ENCODE results near the gene NCKAP5L. TPM values are rescaled to one million over a fixed set of nuclear protein-coding genes. Genes with fewer than 3 reads are reported as not detected.

NCKAP5L gene
- total RNA-seq, 1 donor from 2014 or later, result 34.5 TPM

DNA sequence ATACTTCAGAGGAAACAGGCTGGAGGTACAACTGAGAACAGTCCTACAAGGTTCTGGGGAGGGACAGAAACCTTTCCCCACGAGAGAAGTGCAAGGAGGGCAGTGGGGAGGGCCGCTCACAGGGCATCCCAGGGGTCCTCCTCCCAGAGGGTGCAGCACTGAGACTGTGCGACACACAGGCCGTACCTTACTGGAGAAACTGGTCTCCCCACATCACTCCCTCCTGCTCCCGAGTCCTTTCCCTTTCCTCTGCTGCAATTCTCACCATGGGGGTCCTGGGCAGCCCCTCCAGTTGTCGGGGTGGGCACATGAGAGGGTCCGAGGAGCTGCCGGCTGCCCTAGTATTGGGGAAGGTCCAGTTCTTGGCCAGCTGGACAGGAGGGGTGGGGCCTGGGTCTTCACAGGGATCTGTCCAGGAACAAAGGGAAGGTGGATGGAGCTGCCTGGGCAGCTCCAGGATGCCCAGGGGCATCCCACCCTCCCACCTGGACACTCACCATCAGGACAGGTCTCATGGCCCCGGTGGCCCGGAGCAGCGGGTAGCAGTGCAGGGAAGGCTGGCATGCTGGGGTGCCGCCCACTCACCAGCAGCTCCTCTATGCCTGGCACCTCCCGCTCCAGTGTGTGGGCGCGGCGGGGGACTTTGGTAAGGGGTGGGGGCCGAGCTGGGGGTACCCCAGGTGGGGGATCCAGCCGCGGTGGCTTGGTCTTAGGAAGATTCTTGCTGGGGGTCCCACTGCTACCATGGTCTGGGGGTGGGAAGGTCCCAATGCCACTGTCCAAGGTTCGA, 35.8 kb downstream of the NCKAP5L start:
- Mint-ChIP-seq H3K4me1 (ENCODE audit: low read depth) (peaks cover 3% of the 10 kb centered on the region), H3K9me3 (ENCODE audit: low read depth) (peaks cover 4% of the 10 kb centered on the region), H3K36me3 (ENCODE audit: insufficient read depth) (peaks cover 4% of the 10 kb centered on the region), H3K4me3 (ENCODE audit: low read depth) (no peak overlapping the region), H3K27ac (no peak overlapping the region), H3K27me3 (no peaks in the 10 kb centered on the region)
- no peak for DNase-seq (ENCODE audit: low spot score, unreplicated experiment)
- no peak for TF ChIP-seq CTCF (IDR thresholded peaks at IDR 0.05; ENCODE audit: unreplicated experiment)

GRCh38 chr12:49791700-49792099, 36.5 kb downstream of the NCKAP5L start:
- peaks cover 5% of the 10 kb centered on the region for H3K36me3 Mint-ChIP-seq (ENCODE audit: insufficient read depth)
- no peak for TF ChIP-seq CTCF (IDR thresholded peaks at IDR 0.05; ENCODE audit: unreplicated experiment)
- H3K9me3 Mint-ChIP-seq (ENCODE audit: low read depth), result peaks cover 5% of the 10 kb centered on the region
- H3K4me1 Mint-ChIP-seq (ENCODE audit: low read depth), result peaks cover 3% of the 10 kb centered on the region
- H3K4me3 Mint-ChIP-seq (ENCODE audit: low read depth), result no peak overlapping the region
- no peak for DNase-seq (ENCODE audit: low spot score, unreplicated experiment)
- H3K27ac Mint-ChIP-seq, result no peak overlapping the region
- no peaks in the 10 kb centered on the region for H3K27me3 Mint-ChIP-seq

DNA sequence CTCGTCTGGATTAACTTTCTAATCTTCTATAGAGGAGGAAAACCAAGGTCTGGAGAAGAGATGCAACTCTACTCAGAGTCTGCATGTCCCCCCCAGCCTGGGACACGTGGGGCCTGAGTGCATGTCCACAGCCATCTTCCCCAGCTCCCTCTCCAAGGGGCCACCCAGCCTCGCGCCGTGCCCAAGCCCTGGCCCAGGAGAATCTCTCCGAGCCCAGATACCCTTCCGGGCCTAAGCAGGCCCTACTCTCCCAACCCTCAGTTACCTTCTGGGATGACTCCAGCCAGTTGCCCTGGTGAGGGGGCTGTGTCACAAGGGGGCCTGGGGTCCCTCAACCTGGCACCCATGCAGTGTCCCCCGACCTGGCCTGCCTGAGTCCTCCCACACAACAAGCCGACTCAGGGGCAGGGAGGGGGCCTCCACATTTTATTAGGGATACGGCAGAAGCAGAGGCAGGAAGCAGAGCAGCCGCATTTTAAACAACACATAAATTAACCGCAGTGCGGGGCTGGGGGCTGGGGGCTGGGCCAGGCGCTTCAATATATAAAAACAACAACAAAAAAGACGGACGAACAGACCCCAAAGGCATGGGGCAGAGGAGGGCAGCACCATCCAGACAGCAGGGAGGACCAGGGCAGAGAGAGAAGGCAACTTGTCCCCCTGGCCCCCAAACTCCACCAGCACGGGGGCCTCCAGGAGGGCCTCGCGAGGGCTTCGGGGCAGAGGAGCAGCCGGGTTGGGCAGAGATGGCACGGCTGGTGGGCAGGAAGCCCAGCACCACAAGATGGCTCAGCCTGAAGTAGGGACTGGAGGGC, 37.3 kb downstream of the NCKAP5L start:
- DNase-seq (ENCODE audit: low spot score, unreplicated experiment), result no peak
- H3K9me3 Mint-ChIP-seq (ENCODE audit: low read depth), result peaks cover 5% of the 10 kb centered on the region
- H3K36me3 Mint-ChIP-seq (ENCODE audit: insufficient read depth), result peaks cover 5% of the 10 kb centered on the region
- H3K4me1 Mint-ChIP-seq (ENCODE audit: low read depth), result peaks cover 3% of the 10 kb centered on the region
- no peak for TF ChIP-seq CTCF (IDR thresholded peaks at IDR 0.05; ENCODE audit: unreplicated experiment)
- H3K27me3 Mint-ChIP-seq, result no peaks in the 10 kb centered on the region
- peak overlapping the region; percentile 42 for H3K27ac Mint-ChIP-seq
- H3K4me3 Mint-ChIP-seq (ENCODE audit: low read depth), result no peak overlapping the region

- Mint-ChIP-seq H3K4me1 (ENCODE audit: low read depth) (peaks cover 3% of the 10 kb centered on the region), H3K27ac (peak overlapping the region; percentile 42), H3K36me3 (ENCODE audit: insufficient read depth) (peaks cover 5% of the 10 kb centered on the region), H3K4me3 (ENCODE audit: low read depth) (no peak overlapping the region), H3K27me3 (no peaks in the 10 kb centered on the region), H3K9me3 (ENCODE audit: low read depth) (peaks cover 5% of the 10 kb centered on the region)
- TF ChIP-seq CTCF (IDR thresholded peaks at IDR 0.05; ENCODE audit: unreplicated experiment), result peak; percentile 55
- no peak for DNase-seq (ENCODE audit: low spot score, unreplicated experiment)
These were observed 38.2 kb downstream of the NCKAP5L start for GRCh38 chr12:49789992-49790391.

GRCh38 chr12:49787672-49788071, 40.5 kb downstream of the NCKAP5L start:
- peaks cover 11% of the 10 kb centered on the region for H3K27me3 Mint-ChIP-seq
- H3K36me3 Mint-ChIP-seq (ENCODE audit: insufficient read depth), result peaks cover 5% of the 10 kb centered on the region
- H3K27ac Mint-ChIP-seq, result no peak overlapping the region
- no peak for DNase-seq (ENCODE audit: low spot score, unreplicated experiment)
- H3K4me3 Mint-ChIP-seq (ENCODE audit: low read depth), result no peak overlapping the region
- H3K9me3 Mint-ChIP-seq (ENCODE audit: low read depth), result peaks cover 5% of the 10 kb centered on the region
- TF ChIP-seq CTCF (IDR thresholded peaks at IDR 0.05; ENCODE audit: unreplicated experiment), result no peak
- peaks cover 3% of the 10 kb centered on the region for H3K4me1 Mint-ChIP-seq (ENCODE audit: low read depth)

Data from progenitor cell of endocrine pancreas (in vitro differentiated cells).